Measurements from ENCODE around the gene LPIN3. TPM values are rescaled to one million over a fixed set of nuclear protein-coding genes. Genes with fewer than 3 reads are reported as not detected.
"Not testable (repeated sequence)": the region's sequence is repeated elsewhere in the genome, so short reads cannot be mapped to it uniquely, and the experiment has no call there.

LPIN3 gene, protein sequence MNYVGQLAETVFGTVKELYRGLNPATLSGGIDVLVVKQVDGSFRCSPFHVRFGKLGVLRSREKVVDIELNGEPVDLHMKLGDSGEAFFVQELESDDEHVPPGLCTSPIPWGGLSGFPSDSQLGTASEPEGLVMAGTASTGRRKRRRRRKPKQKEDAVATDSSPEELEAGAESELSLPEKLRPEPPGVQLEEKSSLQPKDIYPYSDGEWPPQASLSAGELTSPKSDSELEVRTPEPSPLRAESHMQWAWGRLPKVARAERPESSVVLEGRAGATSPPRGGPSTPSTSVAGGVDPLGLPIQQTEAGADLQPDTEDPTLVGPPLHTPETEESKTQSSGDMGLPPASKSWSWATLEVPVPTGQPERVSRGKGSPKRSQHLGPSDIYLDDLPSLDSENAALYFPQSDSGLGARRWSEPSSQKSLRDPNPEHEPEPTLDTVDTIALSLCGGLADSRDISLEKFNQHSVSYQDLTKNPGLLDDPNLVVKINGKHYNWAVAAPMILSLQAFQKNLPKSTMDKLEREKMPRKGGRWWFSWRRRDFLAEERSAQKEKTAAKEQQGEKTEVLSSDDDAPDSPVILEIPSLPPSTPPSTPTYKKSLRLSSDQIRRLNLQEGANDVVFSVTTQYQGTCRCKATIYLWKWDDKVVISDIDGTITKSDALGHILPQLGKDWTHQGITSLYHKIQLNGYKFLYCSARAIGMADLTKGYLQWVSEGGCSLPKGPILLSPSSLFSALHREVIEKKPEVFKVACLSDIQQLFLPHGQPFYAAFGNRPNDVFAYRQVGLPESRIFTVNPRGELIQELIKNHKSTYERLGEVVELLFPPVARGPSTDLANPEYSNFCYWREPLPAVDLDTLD
- 15.9 TPM for polyA plus RNA-seq (ENCODE audit: insufficient read length)
- long read RNA-seq, donor 1, result 0 reads
- long read RNA-seq, donor 2, partial matches to known transcripts, result 0 of 1 reads
- long read RNA-seq, donor 2, other reads (novel, unspliced or antisense), result 0 of 1 reads
- long read RNA-seq, donor 3, partial matches to known transcripts, result 0 of 1 reads
- long read RNA-seq, donor 3, other reads (novel, unspliced or antisense), result 0 of 1 reads
- long read RNA-seq, donor 4, partial matches to known transcripts, result 0 of 1 reads
- long read RNA-seq, donor 4, other reads (novel, unspliced or antisense), result 0 of 1 reads
- long read RNA-seq, donor 5, result 0 reads
- long read RNA-seq, donor 6, partial matches to known transcripts, result 0 of 1 reads
- long read RNA-seq, donor 6, other reads (novel, unspliced or antisense), result 0 of 1 reads
- long read RNA-seq, donor 7, full-length matches to known transcripts, result 1 of 1 reads
- long read RNA-seq, donor 7, partial matches to known transcripts, result 0 of 1 reads
- long read RNA-seq, donor 7, other reads (novel, unspliced or antisense), result 0 of 1 reads
- long read RNA-seq, donor 8, partial matches to known transcripts, result 0 of 1 reads
- long read RNA-seq, donor 8, other reads (novel, unspliced or antisense), result 0 of 1 reads

DNA sequence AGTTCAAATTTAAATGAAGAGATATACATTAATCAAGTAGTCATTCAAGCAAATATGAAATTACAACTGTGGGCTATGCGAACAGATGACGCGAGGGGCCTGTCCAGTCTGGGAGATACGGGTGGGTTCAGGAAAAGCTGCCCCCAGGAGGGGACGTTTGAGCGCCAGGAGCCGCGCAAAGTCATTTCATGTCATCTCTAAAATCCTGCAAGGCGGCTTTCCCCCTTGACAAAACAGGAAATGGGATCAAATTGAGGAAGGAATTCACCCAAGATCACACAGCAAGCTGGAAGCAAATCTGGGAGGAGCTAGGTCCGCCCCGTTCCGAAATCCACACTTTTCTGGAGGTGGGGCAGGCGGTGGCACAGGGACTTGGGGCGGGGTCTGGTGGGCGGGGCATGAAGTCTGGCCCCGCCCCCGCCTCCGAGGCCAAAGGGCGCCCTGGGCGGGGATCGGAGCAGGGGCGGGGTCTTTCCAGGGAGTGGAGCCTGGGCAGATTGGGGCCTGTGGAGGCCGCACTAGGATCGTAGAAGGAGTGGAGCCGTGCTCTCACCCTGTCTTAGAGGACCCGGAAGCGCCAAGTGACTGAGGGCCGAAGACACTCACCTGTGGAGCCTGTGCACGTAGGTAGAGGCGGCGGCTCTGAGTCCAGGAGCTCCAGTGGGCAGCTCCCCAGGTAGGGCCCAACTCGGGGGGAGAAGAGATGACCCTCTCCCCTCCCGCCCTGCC is at the start of gene LPIN3:
TSS of gene LPIN3 (plus strand) at position 495 of the 729 bp plus-strand sequence. CDS start 4,983 bp downstream, outside the sequence.
- peak; percentile 77 for DNase-seq

DNA sequence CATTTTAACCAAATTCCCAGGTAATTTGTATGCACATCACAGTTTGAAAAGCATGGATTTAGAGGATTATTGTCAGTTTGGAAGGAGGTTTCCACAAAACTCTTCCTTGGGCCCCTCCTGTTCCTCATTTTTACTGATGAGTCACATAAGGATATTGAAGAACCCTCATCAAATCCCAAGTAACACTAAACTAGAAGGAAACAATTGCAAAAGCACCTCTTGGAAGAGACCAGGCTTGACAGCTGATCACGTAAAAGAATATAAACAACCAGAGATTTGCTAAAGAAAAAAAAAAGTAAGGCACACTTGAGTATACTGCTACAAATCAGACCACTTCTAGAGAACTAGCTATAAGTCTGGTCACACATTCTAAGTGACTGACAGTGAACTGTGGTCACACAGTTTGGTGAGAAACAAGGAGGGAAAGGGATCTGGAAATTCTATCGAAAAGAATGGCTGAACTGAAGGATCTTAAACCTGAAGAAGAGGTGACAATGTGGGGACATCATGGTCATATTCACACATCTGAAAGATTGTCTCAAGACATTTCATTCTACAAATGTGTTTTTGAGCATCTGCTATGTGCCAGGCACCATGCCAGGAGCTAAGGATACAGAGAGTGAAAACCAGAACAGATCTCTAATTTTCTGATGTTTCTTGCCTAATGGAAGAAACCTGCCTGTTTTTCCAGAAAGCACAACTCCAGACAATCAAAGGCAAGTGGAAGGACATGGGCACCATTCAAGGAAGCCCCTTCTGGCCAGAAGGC is 47.2 kb upstream of the LPIN3 start:
- no peak for DNase-seq

GRCh38 chr20:41299899-41300298 is 40.7 kb upstream of the LPIN3 start:
- no peak for DNase-seq

DNA sequence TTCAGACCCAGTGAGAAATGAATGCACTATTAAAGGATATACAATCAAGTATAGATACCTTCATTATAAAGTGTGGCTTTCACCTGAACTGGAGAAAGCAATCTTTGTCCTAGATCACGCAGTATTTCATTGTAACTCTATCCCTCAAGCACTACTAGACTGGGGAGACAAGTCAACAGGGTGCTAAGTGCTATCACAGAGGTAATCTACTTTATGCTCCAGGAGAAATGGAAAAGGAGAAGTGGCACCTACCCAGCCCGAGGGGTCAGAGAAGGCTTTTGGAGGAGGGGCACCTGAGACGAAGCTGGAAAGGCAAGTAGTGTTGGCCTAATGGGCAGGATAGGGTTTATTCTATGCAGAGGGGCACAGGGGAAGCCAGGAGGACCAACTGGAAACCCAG is 40.2 kb upstream of the LPIN3 start:
- no peak for DNase-seq

DNA sequence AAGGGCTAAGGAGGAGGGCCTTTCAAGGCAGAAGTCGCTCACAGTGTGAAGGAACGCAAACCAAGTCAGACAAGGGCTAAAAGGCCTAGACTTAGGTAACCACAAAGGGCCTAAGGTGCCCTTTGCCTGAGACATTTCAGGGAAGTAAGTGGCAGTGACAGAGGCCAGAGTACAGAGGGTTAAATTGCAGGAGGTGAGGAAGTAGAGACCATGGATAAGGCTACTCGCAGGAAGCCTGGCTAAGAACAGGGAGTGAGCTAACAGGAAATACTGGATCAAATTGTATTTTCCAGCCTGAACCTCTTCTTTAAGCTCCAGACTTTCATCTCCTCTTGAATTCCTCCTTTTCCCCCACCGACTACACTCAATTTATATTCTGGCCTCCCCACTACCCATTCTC is 39.7 kb upstream of the LPIN3 start:
- no peak for DNase-seq

DNA sequence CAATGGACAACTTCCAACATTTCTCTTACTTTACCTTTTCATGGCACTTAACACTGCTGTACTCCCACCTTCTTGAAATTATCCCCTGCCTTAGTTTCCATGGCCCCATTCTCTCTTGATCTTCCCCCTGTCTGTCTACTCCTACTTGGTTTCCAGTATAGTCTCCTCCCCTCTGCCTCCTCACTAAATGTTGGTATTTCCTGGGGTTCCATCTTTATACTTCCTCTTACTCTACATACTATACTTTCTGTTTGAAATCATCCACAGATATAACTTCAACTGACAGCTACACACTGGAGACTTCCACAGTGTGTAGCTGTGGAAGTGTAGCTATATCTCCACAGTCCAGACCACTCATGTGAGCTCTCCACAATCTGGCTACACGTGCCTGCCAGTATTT is 36.6 kb upstream of the LPIN3 start:
- DNase-seq, result no peak

- no peak for DNase-seq
Measured at GRCh38 chr20:41304424-41305079, 36.1 kb upstream of the LPIN3 start.

DNA sequence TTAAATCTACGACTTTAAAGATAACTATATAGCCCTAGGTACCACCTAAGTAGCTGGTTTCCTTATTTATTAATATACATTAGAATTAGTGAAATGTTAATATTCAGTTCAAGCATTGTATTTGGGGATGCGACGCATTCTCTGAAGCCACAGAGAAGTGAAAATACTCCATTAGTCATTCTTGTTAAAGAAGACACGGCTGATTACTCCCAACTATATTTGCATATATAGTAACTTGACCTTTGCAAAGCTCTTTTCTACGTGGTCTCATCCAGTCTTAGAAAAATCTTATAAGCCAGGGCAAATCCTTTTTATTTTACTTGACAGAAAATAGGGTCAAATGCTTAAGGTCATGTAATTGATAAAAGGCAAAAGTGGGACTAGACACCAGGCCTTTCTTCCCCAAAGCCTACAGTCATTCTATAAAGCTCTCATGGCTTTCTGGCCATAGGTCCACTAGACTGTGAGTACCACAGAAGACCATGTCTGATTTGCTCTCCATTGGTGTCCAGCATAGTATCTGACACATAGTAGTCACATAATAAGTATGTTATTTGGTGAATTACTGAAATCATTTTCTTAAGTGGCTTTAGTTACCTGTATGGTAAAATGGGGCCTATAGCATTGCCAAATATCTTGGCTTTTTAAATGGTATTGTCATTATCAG is 34.4 kb upstream of the LPIN3 start:
- no peak for DNase-seq

GRCh38 chr20:41307021-41307420 is 33.6 kb upstream of the LPIN3 start:
- no peak for DNase-seq

DNA sequence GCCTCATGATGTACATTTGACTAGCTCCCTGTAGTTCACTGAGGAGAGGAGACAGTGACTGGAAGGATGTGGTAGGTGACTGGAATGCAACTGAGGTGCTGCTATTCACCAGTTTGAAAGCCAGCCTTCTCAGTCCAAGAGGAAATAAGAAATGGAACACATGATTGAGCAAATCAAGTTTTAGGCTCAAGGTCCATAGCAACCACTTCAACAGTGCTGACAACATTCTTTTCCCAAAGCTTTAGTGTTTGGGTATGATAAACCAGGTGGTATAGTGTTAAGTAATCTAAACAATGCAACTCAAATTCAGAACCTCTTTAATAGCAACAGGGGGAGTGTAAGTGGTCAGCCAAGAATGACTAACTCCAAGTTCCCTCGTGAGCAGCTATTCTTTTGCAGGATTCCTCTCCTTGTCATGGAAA is 32.3 kb upstream of the LPIN3 start:
- no peak for DNase-seq

- no peak for DNase-seq
Measured at GRCh38 chr20:41308726-41309413, 31.8 kb upstream of the LPIN3 start.

- DNase-seq, result no peak
Measured at GRCh38 chr20:41309817-41310216, 30.8 kb upstream of the LPIN3 start.

DNA sequence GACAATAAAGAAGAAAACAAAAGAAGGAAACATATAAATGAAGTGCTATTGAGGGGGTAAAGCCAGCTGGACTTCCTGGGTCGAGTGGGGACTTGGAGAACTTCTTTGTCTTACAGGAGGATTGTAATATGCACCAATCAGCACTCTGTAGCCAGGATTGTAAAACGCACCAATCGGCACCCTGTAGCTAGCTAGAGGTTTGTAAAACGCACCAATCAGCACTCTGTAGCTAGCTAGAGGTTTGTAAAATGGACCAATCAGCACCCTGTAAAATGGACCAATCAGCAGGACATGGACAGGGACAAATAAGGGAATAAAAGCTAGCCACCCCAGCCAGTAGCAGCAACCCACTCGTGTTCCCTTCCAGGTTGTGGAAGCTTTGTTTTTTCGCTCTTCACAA is 28.6 kb upstream of the LPIN3 start:
- DNase-seq, result not testable (repeated sequence)

DNA sequence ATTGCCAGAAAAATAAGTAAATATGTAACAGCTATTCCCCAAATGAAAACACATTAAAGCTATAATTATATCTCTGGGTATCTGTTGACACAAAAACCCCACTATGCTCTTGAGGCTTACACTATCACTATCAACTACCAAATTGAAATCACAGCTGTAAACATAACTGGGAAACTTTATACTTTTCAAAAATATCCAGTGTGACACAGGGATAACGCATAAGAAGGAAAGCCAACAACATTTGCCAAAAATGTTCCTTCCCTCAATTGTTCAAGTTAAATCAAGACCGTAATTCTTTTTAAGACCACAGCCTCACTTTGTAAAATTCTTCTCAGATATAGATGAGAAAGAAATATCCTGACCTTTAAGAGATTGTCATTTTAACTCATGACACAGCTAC is 26.2 kb upstream of the LPIN3 start:
- DNase-seq, result no peak

DNA sequence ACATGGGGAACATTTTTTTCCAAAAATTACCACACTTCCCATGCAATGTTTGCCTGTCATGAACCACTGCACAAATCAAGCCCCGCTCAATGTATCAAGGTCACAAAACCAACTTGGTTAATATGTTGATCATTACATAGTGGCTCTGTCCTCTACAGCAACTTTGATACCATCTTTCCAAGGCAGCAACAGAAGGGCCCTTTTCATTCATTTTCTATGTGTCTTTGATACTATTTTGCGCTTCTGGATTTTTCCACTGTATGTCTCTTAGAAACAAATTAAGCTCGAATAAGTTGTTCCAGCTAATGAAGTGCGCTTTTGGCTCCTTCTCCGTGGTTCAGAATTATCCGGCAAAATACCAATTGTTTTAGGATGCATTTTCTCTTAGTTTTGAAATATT is 24.6 kb upstream of the LPIN3 start:
- no peak for DNase-seq

DNA sequence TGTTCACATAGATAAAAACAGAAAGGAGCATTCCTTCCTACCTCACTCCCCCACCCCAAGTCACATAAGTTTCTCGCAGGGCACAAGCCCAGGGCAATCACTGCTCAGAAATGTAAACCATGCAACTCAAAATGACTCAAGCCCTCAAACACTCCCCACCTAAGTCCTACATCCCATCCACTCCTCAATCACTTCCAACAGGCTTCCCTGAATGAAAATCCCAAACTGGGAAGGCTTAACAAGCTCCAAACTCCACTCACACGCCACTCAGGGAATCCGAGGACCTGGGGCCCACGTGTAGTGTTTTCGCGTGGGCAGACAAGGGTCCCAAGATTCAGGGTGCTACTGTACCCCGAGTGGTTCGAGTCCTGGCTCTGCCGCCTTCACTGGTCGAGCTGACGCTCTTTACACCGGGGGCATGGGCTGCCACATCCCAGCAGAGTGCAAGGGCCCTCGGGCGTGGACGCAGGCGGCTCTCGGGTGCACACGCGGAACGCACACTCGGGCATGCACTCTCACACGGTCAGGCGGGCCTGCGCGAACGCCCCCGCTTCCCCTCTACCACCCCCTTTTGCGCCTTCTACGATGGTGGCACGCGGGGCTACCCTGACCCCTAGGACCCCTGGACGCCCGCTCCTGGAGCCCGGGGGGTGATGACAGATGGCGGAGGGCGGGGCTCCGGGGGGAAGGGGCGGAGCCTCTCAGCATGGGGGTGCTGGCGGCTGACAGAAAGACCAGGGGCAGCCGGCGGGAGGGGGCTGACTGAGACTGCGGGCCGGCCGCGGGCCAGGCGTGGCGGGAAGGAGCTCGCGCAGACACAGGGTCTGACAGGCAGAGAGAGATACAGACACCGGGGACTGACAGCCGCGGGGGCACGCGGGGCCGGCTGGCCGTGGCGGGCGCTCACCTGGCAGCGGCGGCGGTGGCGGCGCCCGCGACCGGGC is 23.7 kb upstream of the LPIN3 start:
- peak; percentile 46 for DNase-seq

- DNase-seq, result peak; percentile 96
Measured at GRCh38 chr20:41317546-41318270, 22.9 kb upstream of the LPIN3 start, which contains the start of gene ZHX3. Gene ZHX3, minus strand, starts transcription at chr20:41317731. Its CDS starts 112,815 bp downstream, at chr20:41204916.

Measured in left kidney (tissue), 8 donors.